Gastrocnemius medialis (tissue), 4 donors: ENCODE results near the gene RHOT2. TPM values are rescaled to one million over a fixed set of nuclear protein-coding genes. Genes with fewer than 3 reads are reported as not detected.

Experiments used
- ATAC-seq, 2 donors: fragments of 150-250 bp; one replicate each; pipeline ENCODE4 v1.9.1; 2016
- DNase-seq, 2 donors: peaks; one replicate each; pipeline ENCODE4 v3.0.0-alpha.2; 2019
- H3K27ac ChIP-seq, 4 donors: fragments of 200-600 bp; sonication (generic); 1 replicate in 1 of 4; 2 replicates in 3 of 4; pipeline ENCODE4 v1.5.1; 2016 to 2018; ENCODE audit warnings: mild to moderate bottlenecking in 2 of 4, moderate library complexity in 1 of 4
- H3K27me3 ChIP-seq, 3 donors: fragments of 200-600 bp; sonication (generic) in 2 of 3; 1 replicate in 1 of 3; 2 replicates in 2 of 3; pipeline versions ENCODE4 v1.5.1 to v1.6.0; 2016 to 2019; ENCODE audit warnings: mild to moderate bottlenecking in 1 of 3, moderate library complexity in 1 of 3
- H3K36me3 ChIP-seq, 2 donors: fragments of 200-600 bp; sonication (generic) in 1 of 2; one replicate each; pipeline ENCODE4 v1.5.1; 2017 to 2018
- H3K4me1 ChIP-seq, 2 donors: fragments of 200-600 bp; sonication (generic) in 1 of 2; one replicate each; pipeline ENCODE4 v1.5.1; 2016 to 2017; ENCODE audit warnings: mild to moderate bottlenecking in 2 of 2
- H3K4me3 ChIP-seq, 4 donors: fragments of 200-600 bp; sonication (generic) in 3 of 4; 1 replicate in 1 of 4; 2 replicates in 3 of 4; pipeline ENCODE4 v1.5.1; 2016 to 2019; ENCODE audit warnings: mild to moderate bottlenecking in 2 of 4
- H3K9me3 ChIP-seq, 3 donors: fragments of 200-600 bp; sonication (generic) in 2 of 3; 1 replicate in 1 of 3; 2 replicates in 2 of 3; pipeline ENCODE4 v1.5.1; 2016 to 2019
- POLR2A ChIP-seq, 2 donors: fragments of 450-650 bp; IDR thresholded peaks; one replicate each; pipeline ENCODE4 v1.6.1; 2017; ENCODE audit warnings: antibody characterized with exemption in 2 of 2, mild to moderate bottlenecking in 2 of 2, moderate library complexity in 2 of 2
- in situ Hi-C, 4 donors: fragments of 200-750 bp; cut with MboI; loops; one replicate each; pipeline versions ENCODE4 v1.15.0 to v1.8.0; 2017; ENCODE audit warnings: low sequenced_read_pairs in 4 of 4
- intact Hi-C: fragments of 100-400 bp; cut with DNase I; formaldehyde crosslinking; loops from one replicate; pipeline ENCODE4 v1.15.1; 2023; ENCODE audit warnings: low total_unique reads
- total RNA-seq, 4 donors: library from RNA; depleted of rRNA; stranded (reverse); fragments of >200 nt; gene quantifications; one replicate each; pipeline versions ENCODE4 v1.1.0 to v1.2.3, GENCODE V29; 2016
- TF ChIP-seq, protein P1 (sequence below), 5 experiments: fragments of 450-650 bp in 3 of 5; fragments of 200-600 bp in 2 of 5; sonication (generic) in 2 of 5; IDR thresholded peaks in 4 of 5; conservative IDR thresholded peaks in 1 of 5; 1 replicate in 4 of 5; 2 replicates in 1 of 5; pipeline ENCODE4 v1.5.1; 2016 to 2019; ENCODE audit warnings: antibody characterized with exemption in 5 of 5, mild to moderate bottlenecking in 3 of 5, moderate library complexity in 3 of 5

RHOT2 gene
- total RNA-seq, 4 donors from 2014 or later, result 20.9 to 41.6 (median 27.3) TPM

DNA sequence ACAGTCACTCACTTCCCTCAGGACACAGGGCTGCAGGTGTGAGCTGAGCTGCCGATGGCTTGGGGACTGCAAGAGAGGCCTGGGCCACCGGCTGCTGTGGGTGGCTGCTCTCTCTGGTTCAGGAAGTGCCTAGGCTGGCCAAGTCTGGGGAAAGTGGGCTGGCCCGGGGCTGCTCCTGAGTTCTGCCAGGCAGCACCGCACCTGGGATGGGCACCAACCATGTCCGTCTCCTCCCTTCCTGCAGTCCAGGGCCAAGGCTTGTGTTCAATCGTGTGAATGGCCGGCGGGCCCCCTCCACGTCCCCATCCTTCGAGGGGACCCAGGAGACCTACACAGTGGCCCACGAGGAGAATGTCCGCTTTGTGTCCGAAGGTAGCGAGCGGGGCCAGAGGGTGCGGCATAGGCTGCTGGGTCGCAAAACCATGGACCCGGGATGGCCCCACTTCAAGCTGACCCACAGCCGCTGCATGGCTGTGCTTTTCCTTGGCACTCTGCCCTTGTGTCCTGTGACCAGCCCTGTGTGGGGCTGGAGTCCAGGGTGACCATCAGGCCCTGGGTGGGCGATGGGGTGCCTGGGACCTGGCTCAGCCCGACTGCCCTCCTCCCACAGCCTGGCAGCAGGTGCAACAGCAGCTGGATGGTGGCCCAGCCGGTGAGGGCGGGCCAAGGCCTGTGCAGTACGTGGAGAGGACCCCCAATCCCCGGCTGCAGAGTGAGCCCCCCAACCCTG is 20.6 kb upstream of the RHOT2 start:
- H3K4me3 ChIP-seq, result peak overlapping the region in 1 of 4 donors; percentile 63
- in situ Hi-C loops (no loop called here), intact Hi-C loops (loop anchor here (10.0 kb wide), 1 partner anchor 413 kb away; the partner anchor contains the start of gene FAM234A)
- DNase-seq, result peak in 1 of 2 donors; percentile 55
- H3K27ac ChIP-seq, result peak overlapping the region; percentile 87 to 97 (median 96)
- no peaks in the 10 kb centered on the region for H3K27me3 ChIP-seq
- TF ChIP-seq POLR2A (IDR thresholded peaks at IDR 0.05), result no peak
- TF ChIP-seq, protein P1, sequence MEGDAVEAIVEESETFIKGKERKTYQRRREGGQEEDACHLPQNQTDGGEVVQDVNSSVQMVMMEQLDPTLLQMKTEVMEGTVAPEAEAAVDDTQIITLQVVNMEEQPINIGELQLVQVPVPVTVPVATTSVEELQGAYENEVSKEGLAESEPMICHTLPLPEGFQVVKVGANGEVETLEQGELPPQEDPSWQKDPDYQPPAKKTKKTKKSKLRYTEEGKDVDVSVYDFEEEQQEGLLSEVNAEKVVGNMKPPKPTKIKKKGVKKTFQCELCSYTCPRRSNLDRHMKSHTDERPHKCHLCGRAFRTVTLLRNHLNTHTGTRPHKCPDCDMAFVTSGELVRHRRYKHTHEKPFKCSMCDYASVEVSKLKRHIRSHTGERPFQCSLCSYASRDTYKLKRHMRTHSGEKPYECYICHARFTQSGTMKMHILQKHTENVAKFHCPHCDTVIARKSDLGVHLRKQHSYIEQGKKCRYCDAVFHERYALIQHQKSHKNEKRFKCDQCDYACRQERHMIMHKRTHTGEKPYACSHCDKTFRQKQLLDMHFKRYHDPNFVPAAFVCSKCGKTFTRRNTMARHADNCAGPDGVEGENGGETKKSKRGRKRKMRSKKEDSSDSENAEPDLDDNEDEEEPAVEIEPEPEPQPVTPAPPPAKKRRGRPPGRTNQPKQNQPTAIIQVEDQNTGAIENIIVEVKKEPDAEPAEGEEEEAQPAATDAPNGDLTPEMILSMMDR (IDR thresholded peaks at IDR 0.05 in 4 of 5, conservative IDR thresholded peaks at IDR 0.05 in 1 of 5), result no peak
- peaks cover 46 to 69% of the 10 kb centered on the region in 2 donors for H3K4me1 ChIP-seq
- no peaks in the 10 kb centered on the region for H3K36me3 ChIP-seq
- no peaks in the 10 kb centered on the region for H3K9me3 ChIP-seq
- no peak for ATAC-seq

DNA sequence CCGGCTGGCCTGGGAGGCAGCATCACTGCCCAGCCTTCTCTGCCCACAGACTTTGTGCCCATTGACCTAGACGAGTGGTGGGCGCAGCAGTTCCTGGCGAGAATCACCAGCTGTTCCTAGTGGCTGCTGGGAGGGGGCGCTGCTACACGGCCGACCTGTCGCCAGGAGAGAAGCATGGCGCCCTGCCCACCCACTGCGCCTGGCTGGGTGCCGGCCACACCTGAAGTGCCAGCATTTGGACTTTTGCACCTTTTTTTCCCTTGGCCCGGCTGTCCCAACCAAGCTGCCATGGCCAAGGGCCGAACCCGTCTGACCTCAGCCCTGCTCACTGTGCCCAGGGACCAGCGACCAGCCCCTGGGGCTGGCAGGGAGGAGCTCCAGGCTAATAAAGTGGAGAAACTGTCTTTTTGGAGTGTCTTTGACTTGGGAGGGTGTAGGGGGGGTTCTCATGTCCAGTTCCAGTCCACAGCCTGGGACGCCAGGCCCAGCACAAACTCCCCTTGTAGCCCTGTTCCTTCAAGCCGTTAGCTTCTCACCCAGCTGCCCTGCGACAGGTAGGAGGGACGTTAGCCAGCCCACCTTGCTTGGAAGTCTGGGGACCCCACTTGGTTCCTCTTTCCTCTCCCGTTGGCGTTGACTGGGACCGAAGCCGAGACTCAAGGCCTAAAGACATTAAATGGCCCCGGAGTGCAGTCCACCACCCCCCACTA is 19.7 kb upstream of the RHOT2 start:
- peaks cover 40 to 63% of the 10 kb centered on the region in 2 donors for H3K4me1 ChIP-seq
- intact Hi-C loops (loop anchor here (10.0 kb wide), 1 partner anchor 413 kb away; the partner anchor contains the start of gene FAM234A), in situ Hi-C loops (no loop called here)
- H3K27ac ChIP-seq, result peak overlapping the region; percentile 87 to 97 (median 96)
- TF ChIP-seq POLR2A (IDR thresholded peaks at IDR 0.05), result no peak
- TF ChIP-seq, protein P1 (IDR thresholded peaks at IDR 0.05 in 4 of 5, conservative IDR thresholded peaks at IDR 0.05 in 1 of 5), result peak in 3 of 5 experiments; percentile 27 to 55 (median 40)
- no peaks in the 10 kb centered on the region for H3K9me3 ChIP-seq
- no peaks in the 10 kb centered on the region for H3K27me3 ChIP-seq
- peak in 1 of 2 donors; percentile 64 for DNase-seq
- peak; percentile 13 to 34 for ATAC-seq
- peak overlapping the region; percentile 61 to 78 (median 65) for H3K4me3 ChIP-seq
- H3K36me3 ChIP-seq, result no peaks in the 10 kb centered on the region

DNA sequence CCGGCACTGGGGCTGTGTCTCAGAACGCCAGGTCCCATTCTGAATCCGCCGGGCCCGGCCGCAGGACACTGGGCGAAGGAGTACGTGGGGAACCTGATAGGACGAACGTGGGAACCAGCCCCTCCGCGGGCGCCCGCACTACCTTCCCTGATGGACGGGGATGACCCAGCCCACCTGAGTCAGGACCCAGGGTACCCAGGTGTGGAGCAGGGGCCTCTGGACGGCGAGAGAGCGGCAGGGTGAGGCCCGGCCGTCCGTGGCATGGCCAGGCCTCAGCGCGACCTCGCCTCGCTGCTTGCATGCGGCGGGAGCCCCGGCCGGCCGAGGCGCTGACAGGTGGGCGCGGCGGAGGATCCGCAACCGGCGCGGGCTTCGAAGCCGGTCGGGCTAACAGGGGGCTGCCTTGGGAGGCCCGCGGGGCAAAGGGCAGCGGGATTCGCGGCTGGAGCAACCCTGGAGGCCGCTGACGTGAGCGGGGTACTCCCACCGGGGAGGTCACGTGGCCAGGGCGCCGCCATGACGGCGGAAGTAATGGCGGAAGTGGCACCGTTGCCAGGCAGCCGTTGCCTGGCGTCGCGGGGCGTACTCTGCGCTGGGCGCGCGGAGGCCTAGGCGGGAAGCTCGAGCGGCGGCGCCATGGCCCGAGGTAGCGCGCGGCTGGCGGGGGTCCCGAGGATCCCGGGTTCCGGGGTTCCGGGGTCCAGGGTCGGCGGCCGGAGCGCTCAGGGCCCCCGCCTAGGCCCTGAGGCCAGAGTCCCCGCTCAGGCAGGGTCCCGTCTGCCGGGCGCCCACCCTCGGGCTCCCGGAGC is 18.9 kb upstream of the RHOT2 start, which contains the start of gene WDR90:
Gene WDR90, plus strand, starts transcription at position 585 of the 809 bp plus-strand sequence. Its CDS starts 52 bp downstream, at position 637.
- TF ChIP-seq, protein P1 (IDR thresholded peaks at IDR 0.05 in 4 of 5, conservative IDR thresholded peaks at IDR 0.05 in 1 of 5), result no peak
- peak; percentile 60 to 70 for TF ChIP-seq POLR2A (IDR thresholded peaks at IDR 0.05)
- Histone ChIP-seq H3K4me1 (peaks cover 35 to 55% of the 10 kb centered on the region in 2 donors), H3K27me3 (no peaks in the 10 kb centered on the region), H3K36me3 (no peaks in the 10 kb centered on the region), H3K27ac (peak within 1 kb of the TSS; percentile 87 to 97 (median 96)), H3K4me3 (peak within 1 kb of the TSS; percentile 61 to 78 (median 65)), H3K9me3 (no peaks in the 10 kb centered on the region)
- ATAC-seq (peak; percentile 85), DNase-seq (peak; percentile 84 to 88)
- intact Hi-C loops (loop anchor here (1.0 to 10.0 kb wide), 2 partner anchors 11 to 414 kb away; partner anchors contain the start of gene FAM234A), in situ Hi-C loops (no loop called here)

DNA sequence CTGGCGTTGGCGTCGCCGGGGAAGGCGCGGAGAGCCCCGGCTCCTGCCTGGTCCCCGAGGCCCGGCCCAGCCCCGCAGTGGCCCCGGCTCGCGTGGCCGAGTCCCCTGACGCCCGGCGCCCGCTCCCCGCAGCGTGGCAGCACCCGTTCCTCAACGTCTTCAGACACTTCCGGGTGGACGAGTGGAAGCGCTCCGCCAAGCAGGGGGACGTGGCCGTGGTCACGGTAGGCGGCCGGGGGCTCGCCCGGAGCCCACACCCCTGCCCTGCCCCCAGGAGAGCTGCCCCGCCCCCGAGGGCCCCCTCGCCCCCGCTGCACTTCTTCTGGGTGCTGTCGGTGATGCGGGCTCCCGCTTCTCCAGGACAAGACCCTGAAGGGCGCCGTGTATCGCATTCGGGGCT is 18.3 kb upstream of the RHOT2 start:
- peak overlapping the region; percentile 61 to 78 (median 65) for H3K4me3 ChIP-seq
- H3K27ac ChIP-seq, result peak overlapping the region in 3 of 4 donors; percentile 87 to 97 (median 95)
- in situ Hi-C loops (no loop called here), intact Hi-C loops (loop anchor here (1.0 to 10.0 kb wide), 2 partner anchors 11 to 415 kb away; partner anchors contain the start of gene FAM234A)
- no peak for ATAC-seq
- peaks cover 35 to 49% of the 10 kb centered on the region in 2 donors for H3K4me1 ChIP-seq
- H3K36me3 ChIP-seq, result no peaks in the 10 kb centered on the region
- TF ChIP-seq POLR2A (IDR thresholded peaks at IDR 0.05), result no peak
- TF ChIP-seq, protein P1 (IDR thresholded peaks at IDR 0.05 in 4 of 5, conservative IDR thresholded peaks at IDR 0.05 in 1 of 5), result no peak
- no peaks in the 10 kb centered on the region for H3K9me3 ChIP-seq
- no peak for DNase-seq
- no peaks in the 10 kb centered on the region for H3K27me3 ChIP-seq
